ENCODE measurements around the gene CCR5AS.

Gene CCR5AS

GRCh38 chr3:46380471-46381221 is 26.2 kb downstream of the CCR5AS start:
- peak overlapping the region in 2 of 4 donors; percentile 0 to 3 for H3K4me3 ChIP-seq
- ATAC-seq (peak; percentile 92 to 95), DNase-seq (peak; percentile 52 to 59)
- H3K27me3 ChIP-seq: no peaks in the 10 kb centered on the region
- TF ChIP-seq POLR2A (IDR thresholded peaks at IDR 0.05): no peak
- TF ChIP-seq CTCF (IDR thresholded peaks at IDR 0.05 in 4 of 5, conservative IDR thresholded peaks at IDR 0.05 in 1 of 5): no peak
- H3K4me1 ChIP-seq: peaks cover 17 to 19% of the 10 kb centered on the region in 2 donors
- peak overlapping the region; percentile 58 to 76 (median 69) for H3K27ac ChIP-seq
- H3K36me3 ChIP-seq: no peaks in the 10 kb centered on the region
- intact Hi-C loops (cut with DNase I; ENCODE audit: low total_unique reads): loop anchor here (2.0 kb wide), 1 partner anchor 28 kb away; no protein-coding TSS in a partner anchor
- H3K9me3 ChIP-seq: no peaks in the 10 kb centered on the region
- in situ Hi-C loops (cut with MboI; ENCODE audit: low sequenced_read_pairs in 4 of 4): no loop called here

GRCh38 chr3:46378426-46378942 is 28.4 kb downstream of the CCR5AS start:
- Histone ChIP-seq H3K4me3 (no peak overlapping the region), H3K27ac (no peak overlapping the region), H3K36me3 (no peaks in the 10 kb centered on the region), H3K9me3 (no peaks in the 10 kb centered on the region), H3K4me1 (peaks cover 17 to 19% of the 10 kb centered on the region in 2 donors), H3K27me3 (no peaks in the 10 kb centered on the region)
- no peak for TF ChIP-seq POLR2A (IDR thresholded peaks at IDR 0.05)
- TF ChIP-seq CTCF (IDR thresholded peaks at IDR 0.05 in 4 of 5, conservative IDR thresholded peaks at IDR 0.05 in 1 of 5): peak; percentile 9 to 54 (median 46)
- peak; percentile 43 to 50 for DNase-seq
- peak in 1 of 2 donors; percentile 37 for ATAC-seq
- intact Hi-C loops (cut with DNase I; ENCODE audit: low total_unique reads): loop anchor here (10.0 kb wide), 1 partner anchor 294 kb away; no protein-coding TSS in a partner anchor
- in situ Hi-C loops (cut with MboI; ENCODE audit: low sequenced_read_pairs in 4 of 4): loop anchor here in 1 of 4 donors (10.0 kb wide), 1 partner anchor 104 kb away; no protein-coding TSS in a partner anchor

GRCh38 chr3:46375814-46376213 is 31.1 kb downstream of the CCR5AS start:
- DNase-seq (no peak), ATAC-seq (no peak)
- no peak overlapping the region for H3K27ac ChIP-seq
- H3K4me3 ChIP-seq: no peak overlapping the region
- TF ChIP-seq CTCF (IDR thresholded peaks at IDR 0.05 in 4 of 5, conservative IDR thresholded peaks at IDR 0.05 in 1 of 5) (no peak), POLR2A (IDR thresholded peaks at IDR 0.05) (no peak)
- in situ Hi-C loops (cut with MboI; ENCODE audit: low sequenced_read_pairs in 4 of 4) (loop anchor here in 1 of 4 donors (10.0 kb wide), 1 partner anchor 101 kb away; no protein-coding TSS in a partner anchor), intact Hi-C loops (cut with DNase I; ENCODE audit: low total_unique reads) (loop anchor here (10.0 kb wide), 1 partner anchor 291 kb away; no protein-coding TSS in a partner anchor)
- no peaks in the 10 kb centered on the region for H3K36me3 ChIP-seq
- peaks cover 9% of the 10 kb centered on the region in 2 donors for H3K4me1 ChIP-seq
- peaks cover 0 to 4% (median 0%) of the 10 kb centered on the region in 3 donors for H3K27me3 ChIP-seq
- no peaks in the 10 kb centered on the region for H3K9me3 ChIP-seq

GRCh38 chr3:46375218-46375617 is 31.6 kb downstream of the CCR5AS start:
- ATAC-seq: no peak
- in situ Hi-C loops (cut with MboI; ENCODE audit: low sequenced_read_pairs in 4 of 4) (loop anchor here in 1 of 4 donors (10.0 kb wide), 1 partner anchor 100 kb away; no protein-coding TSS in a partner anchor), intact Hi-C loops (cut with DNase I; ENCODE audit: low total_unique reads) (loop anchor here (10.0 kb wide), 1 partner anchor 290 kb away; no protein-coding TSS in a partner anchor)
- TF ChIP-seq CTCF (IDR thresholded peaks at IDR 0.05 in 4 of 5, conservative IDR thresholded peaks at IDR 0.05 in 1 of 5): no peak
- TF ChIP-seq POLR2A (IDR thresholded peaks at IDR 0.05): no peak
- Histone ChIP-seq H3K36me3 (no peaks in the 10 kb centered on the region), H3K27ac (no peak overlapping the region), H3K4me3 (no peak overlapping the region), H3K27me3 (peaks cover 0 to 4% (median 0%) of the 10 kb centered on the region in 3 donors), H3K9me3 (no peaks in the 10 kb centered on the region), H3K4me1 (peaks cover 3 to 4% of the 10 kb centered on the region in 2 donors)
- DNase-seq: no peak
